Adipocyte (in vitro differentiated cells): ENCODE results near the gene FOCAD.

Experiments used
- DNase-seq: peaks from one replicate; pipeline ENCODE4 v3.0.0-alpha.2; 2015; ENCODE audit warnings: low read depth
- H3K27me3 ChIP-seq: replicated peaks from 2 replicates; pipeline ENCODE4 v1.7.0; 2013; ENCODE audit warnings: mild to moderate bottlenecking, low read length, moderate library complexity; ENCODE audit not compliant: control insufficient read depth, insufficient read depth
- H3K36me3 ChIP-seq: 2 replicates; pipeline ENCODE4 v1.7.0; 2013; ENCODE audit warnings: low read length, mild to moderate bottlenecking, moderate library complexity; ENCODE audit not compliant: control insufficient read depth, insufficient read depth, severe bottlenecking
- H3K4me1 ChIP-seq: 2 replicates; pipeline ENCODE4 v1.7.0; 2013; ENCODE audit warnings: mild to moderate bottlenecking, low read length, moderate library complexity; ENCODE audit not compliant: control insufficient read depth, insufficient read depth
- H3K4me3 ChIP-seq: 2 replicates; pipeline ENCODE4 v1.7.0; 2013; ENCODE audit warnings: mild to moderate bottlenecking, low read length, moderate library complexity
- H3K9ac ChIP-seq: 2 replicates; pipeline ENCODE4 v1.7.0; 2013; ENCODE audit warnings: mild to moderate bottlenecking, low read length, moderate library complexity
- H3K9me3 ChIP-seq: 2 replicates; pipeline ENCODE4 v1.7.0; 2013; ENCODE audit warnings: mild to moderate bottlenecking, low read length, moderate library complexity; ENCODE audit not compliant: control insufficient read depth

The FOCAD gene

GRCh38 chr9:20981486-20981885 is 297.4 kb downstream of the FOCAD start:
- DNase-seq: peak; percentile 88
- no peak overlapping the region for H3K4me3 ChIP-seq
- H3K9ac ChIP-seq: peak overlapping the region; percentile 39
- no peaks in the 10 kb centered on the region for H3K9me3 ChIP-seq
- H3K36me3 ChIP-seq: peaks cover 34% of the 10 kb centered on the region
- no peaks in the 10 kb centered on the region for H3K27me3 ChIP-seq
- peaks cover 21% of the 10 kb centered on the region for H3K4me1 ChIP-seq

- DNase-seq: peak; percentile 14
Observed at GRCh38 chr9:20984506-20984905, 300.4 kb downstream of the FOCAD start.

GRCh38 chr9:20985851-20986600 is 302.0 kb downstream of the FOCAD start:
- Histone ChIP-seq H3K4me3 (no peak overlapping the region), H3K4me1 (peaks cover 21% of the 10 kb centered on the region), H3K27me3 (no peaks in the 10 kb centered on the region), H3K36me3 (peaks cover 33% of the 10 kb centered on the region), H3K9me3 (no peaks in the 10 kb centered on the region), H3K9ac (no peak overlapping the region)
- no peak for DNase-seq

More at GRCh38 chr9:20984506-20984905, 300.4 kb downstream of the FOCAD start:
- Histone ChIP-seq H3K36me3 (peaks cover 25% of the 10 kb centered on the region), H3K9me3 (no peaks in the 10 kb centered on the region), H3K9ac (no peak overlapping the region), H3K4me3 (no peak overlapping the region), H3K27me3 (no peaks in the 10 kb centered on the region), H3K4me1 (peaks cover 30% of the 10 kb centered on the region)

- Histone ChIP-seq H3K9me3 (no peaks in the 10 kb centered on the region), H3K4me3 (no peak overlapping the region), H3K9ac (no peak overlapping the region), H3K27me3 (no peaks in the 10 kb centered on the region), H3K36me3 (peaks cover 40% of the 10 kb centered on the region), H3K4me1 (peaks cover 9% of the 10 kb centered on the region)
- peak; percentile 9 for DNase-seq
Observed at GRCh38 chr9:20987521-20987920, 303.5 kb downstream of the FOCAD start.

GRCh38 chr9:20988061-20988460 is 304.0 kb downstream of the FOCAD start:
- Histone ChIP-seq H3K36me3 (peaks cover 40% of the 10 kb centered on the region), H3K9me3 (no peaks in the 10 kb centered on the region), H3K4me1 (peaks cover 9% of the 10 kb centered on the region), H3K27me3 (no peaks in the 10 kb centered on the region), H3K4me3 (no peak overlapping the region), H3K9ac (no peak overlapping the region)
- peak; percentile 22 for DNase-seq

GRCh38 chr9:20988671-20989315 is 304.7 kb downstream of the FOCAD start:
- H3K9ac ChIP-seq: no peak overlapping the region
- no peaks in the 10 kb centered on the region for H3K27me3 ChIP-seq
- peak; percentile 59 for DNase-seq
- H3K4me3 ChIP-seq: no peak overlapping the region
- peaks cover 47% of the 10 kb centered on the region for H3K36me3 ChIP-seq
- peaks cover 9% of the 10 kb centered on the region for H3K4me1 ChIP-seq
- H3K9me3 ChIP-seq: no peaks in the 10 kb centered on the region

GRCh38 chr9:20989923-20990341 is 305.9 kb downstream of the FOCAD start:
- no peaks in the 10 kb centered on the region for H3K27me3 ChIP-seq
- peaks cover 55% of the 10 kb centered on the region for H3K36me3 ChIP-seq
- no peak for DNase-seq
- no peaks in the 10 kb centered on the region for H3K9me3 ChIP-seq
- peaks cover 9% of the 10 kb centered on the region for H3K4me1 ChIP-seq
- H3K4me3 ChIP-seq: no peak overlapping the region
- no peak overlapping the region for H3K9ac ChIP-seq

- no peak overlapping the region for H3K4me3 ChIP-seq
- H3K9ac ChIP-seq: no peak overlapping the region
- no peaks in the 10 kb centered on the region for H3K27me3 ChIP-seq
- H3K36me3 ChIP-seq: peaks cover 61% of the 10 kb centered on the region
- no peaks in the 10 kb centered on the region for H3K9me3 ChIP-seq
- DNase-seq: no peak
- peaks cover 9% of the 10 kb centered on the region for H3K4me1 ChIP-seq
Observed at GRCh38 chr9:20990867-20991266, 306.8 kb downstream of the FOCAD start.

- no peak for DNase-seq
- Histone ChIP-seq H3K4me1 (no peaks in the 10 kb centered on the region), H3K36me3 (peaks cover 58% of the 10 kb centered on the region)
Observed at GRCh38 chr9:20994486-20994885, 310.4 kb downstream of the FOCAD start.

GRCh38 chr9:20995616-20996015 is 311.6 kb downstream of the FOCAD start:
- no peaks in the 10 kb centered on the region for H3K27me3 ChIP-seq
- no peak overlapping the region for H3K9ac ChIP-seq
- no peak overlapping the region for H3K4me3 ChIP-seq
- no peak for DNase-seq
- H3K9me3 ChIP-seq: no peaks in the 10 kb centered on the region
- peaks cover 54% of the 10 kb centered on the region for H3K36me3 ChIP-seq
- H3K4me1 ChIP-seq: no peaks in the 10 kb centered on the region

More at GRCh38 chr9:20994486-20994885, 310.4 kb downstream of the FOCAD start:
- Histone ChIP-seq H3K9ac (no peak overlapping the region), H3K27me3 (no peaks in the 10 kb centered on the region), H3K4me3 (no peak overlapping the region), H3K9me3 (no peaks in the 10 kb centered on the region)

GRCh38 chr9:20996809-20997208 is 312.8 kb downstream of the FOCAD start:
- no peak for DNase-seq
- no peaks in the 10 kb centered on the region for H3K9me3 ChIP-seq
- peaks cover 52% of the 10 kb centered on the region for H3K36me3 ChIP-seq
- no peaks in the 10 kb centered on the region for H3K4me1 ChIP-seq
- no peaks in the 10 kb centered on the region for H3K27me3 ChIP-seq
- H3K4me3 ChIP-seq: no peak overlapping the region
- H3K9ac ChIP-seq: no peak overlapping the region
